HG02571 (cell line): Measurements from ENCODE around the gene BIN1.

ENCODE experiments used
- ATAC-seq: cut with Tn5 transposase; IDR thresholded peaks from one replicate; pipeline ENCODE4 v1.9.1; 2021; ENCODE audit warnings: mild to moderate bottlenecking, moderate library complexity; ENCODE audit not compliant: unreplicated experiment

Gene BIN1

DNA sequence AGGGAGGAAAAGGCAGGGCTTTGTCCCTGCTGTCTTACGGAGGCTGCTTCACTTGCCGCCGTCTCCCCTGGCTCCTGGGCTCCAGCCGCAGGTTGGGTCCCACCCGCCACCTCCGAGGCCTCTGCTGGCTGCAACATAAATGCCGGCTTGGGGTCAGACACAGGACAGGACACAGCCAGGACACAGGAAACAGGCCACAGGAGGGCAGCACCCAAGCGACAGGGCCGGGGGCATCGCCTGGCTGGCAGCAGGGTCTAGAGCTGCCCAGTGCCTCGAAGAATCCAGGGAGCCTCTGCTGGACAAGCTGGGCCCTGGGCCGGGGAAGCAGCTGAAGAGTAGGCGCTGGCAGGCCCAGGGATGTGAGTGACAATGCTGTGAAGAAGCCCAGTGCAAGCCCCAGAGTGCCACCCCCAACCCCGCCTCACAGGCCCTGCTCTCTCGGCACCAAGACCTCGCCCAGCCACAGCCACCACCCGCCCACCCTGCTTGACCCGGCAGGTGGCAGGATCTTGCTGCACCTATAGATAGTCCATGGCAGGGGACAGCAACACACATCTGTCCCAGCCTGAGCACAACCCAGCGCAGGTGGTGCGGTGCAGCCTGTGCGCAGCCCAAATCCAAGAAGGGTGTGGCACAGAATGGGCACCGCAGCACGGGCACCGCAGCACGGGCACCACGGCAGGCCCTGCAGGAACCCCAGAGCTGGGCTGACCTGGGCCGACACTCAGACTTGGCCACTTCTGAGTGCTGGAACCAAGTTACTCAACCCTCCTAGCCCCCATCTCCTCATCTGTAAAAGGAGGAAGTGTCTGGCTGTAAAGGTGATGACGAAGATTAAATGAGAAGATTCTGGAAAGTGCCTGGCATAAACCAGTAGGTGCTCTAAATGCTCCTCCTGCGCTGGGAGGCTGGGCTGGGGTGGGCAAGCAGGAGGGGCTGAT, 55.6 kb downstream of the BIN1 start:
- ATAC-seq, result no peak

GRCh38 chr2:127050803-127051115, 56.2 kb downstream of the BIN1 start:
- ATAC-seq, result no peak

GRCh38 chr2:127049927-127050802, 56.8 kb downstream of the BIN1 start:
- ATAC-seq, result no peak

DNA sequence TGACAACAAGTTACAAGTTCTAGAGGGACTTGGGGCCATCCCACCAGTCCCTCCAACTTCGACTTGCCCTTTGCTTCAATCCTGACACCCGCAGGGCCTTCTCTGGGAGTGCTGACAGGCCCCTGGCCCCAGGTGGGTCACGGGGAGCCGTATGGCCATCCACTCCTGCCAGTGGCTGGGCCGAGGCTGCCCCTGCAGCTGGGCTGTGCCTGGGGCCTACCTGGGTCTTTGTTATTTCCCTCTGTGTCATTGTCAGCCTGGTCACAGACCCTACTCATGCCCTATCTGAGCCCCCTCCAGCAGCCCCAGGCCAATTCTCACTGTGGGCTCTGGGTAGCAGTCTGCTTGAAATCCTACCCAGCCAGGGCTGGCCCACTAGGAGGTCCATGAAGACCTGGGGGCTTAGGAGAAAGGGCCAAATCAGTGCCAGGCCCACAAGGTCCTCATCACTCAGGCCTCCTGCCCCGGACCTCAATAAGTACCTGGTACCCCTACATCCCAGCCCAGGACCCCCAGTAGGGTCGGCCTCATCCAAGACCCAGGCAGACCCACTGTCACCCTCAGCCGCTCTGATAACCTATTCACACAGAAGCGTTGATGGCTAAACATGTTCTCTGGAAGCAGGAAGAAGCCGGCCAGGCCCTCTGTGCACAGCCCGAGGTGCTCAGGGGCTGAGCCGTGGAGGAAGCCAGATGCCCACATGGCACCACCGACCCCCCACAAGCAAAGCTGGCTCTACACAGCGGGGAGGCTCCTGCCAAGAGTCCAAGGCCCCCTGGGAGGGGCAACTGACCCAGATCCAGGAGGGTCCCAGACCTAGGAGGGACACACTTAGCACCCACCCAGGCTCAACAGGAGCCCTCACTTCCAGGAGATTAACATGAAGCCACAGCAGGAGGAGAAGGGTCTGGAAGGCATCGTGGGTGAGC, 57.7 kb downstream of the BIN1 start:
- ATAC-seq, result no peak

DNA sequence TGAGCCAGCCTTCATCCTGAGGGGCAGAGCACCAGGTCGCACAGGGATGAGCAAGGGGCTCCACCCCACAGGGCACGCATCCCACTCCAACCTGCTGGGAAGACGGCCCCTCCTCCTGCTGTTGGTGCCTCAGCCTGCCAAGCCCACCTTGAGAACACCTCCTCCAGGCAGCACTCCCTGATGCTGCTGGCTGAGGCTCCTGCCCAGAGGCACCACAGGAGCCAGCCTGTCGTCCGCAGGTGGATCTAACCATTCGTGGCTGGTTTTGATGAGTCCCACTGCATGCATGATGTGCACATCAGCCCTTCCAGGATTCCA, 58.4 kb downstream of the BIN1 start:
- ATAC-seq, result no peak

DNA sequence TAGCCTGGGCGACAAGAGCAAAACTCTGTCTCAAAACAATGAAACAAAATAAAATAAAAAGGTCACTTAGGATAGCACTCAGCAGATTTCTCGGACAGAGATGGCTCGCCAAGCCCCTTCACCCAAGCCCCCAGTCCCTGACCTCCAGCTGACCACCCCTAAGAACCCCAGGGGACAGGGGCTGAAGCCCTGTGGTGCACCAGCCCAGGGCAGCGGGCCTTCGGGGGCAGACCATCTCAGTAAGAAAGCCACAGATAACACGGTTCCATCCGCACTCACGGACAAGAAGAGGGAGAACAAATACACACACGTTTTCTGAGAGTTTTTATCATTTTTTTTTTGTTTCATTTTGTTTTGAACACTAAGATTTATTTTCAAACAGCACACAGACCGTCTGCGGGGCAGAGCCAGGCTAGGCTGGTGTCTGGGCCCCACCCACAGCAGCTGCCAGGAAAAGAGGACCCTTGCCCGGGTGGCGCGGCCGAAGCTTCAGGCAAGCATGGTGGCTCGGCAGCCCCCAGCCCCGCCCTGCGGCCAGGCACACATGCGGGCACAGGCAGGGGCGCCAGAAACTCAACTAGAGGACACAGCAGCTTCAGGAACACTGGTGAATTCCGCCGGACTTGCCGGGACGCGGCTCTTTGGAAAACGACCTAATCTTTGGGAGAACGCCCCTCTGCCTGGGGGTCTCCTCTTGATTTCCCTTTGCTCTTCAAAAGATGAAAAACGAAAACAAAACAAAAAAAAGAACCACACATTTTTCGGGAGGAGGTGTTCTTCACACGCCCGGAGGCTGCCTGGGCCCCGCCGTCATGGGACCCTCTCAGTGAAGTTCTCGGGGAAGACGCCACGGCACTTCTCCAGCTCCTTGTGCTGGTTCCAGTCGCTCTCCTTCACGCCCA, 59.0 kb downstream of the BIN1 start:
- no peak for ATAC-seq

DNA sequence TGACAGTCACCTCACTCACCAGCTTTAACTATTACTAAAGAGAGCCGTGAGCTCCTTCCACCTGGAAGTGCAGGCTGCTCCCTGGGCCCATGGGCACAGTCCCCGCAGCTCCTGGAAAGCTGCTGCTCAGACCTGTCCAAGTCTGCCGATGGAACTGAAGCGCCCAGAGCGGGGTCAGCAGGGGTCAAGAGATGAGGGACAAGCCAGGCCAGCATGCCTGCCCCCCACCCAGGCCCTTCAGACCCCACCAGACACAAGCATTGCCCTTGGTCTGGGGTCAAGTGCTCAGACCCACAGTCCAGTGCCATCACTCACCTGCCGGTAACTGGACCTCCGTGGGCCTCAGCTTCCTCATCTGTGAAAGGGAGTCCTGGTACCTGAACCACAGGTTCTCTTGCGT, 59.9 kb downstream of the BIN1 start:
- no peak for ATAC-seq

DNA sequence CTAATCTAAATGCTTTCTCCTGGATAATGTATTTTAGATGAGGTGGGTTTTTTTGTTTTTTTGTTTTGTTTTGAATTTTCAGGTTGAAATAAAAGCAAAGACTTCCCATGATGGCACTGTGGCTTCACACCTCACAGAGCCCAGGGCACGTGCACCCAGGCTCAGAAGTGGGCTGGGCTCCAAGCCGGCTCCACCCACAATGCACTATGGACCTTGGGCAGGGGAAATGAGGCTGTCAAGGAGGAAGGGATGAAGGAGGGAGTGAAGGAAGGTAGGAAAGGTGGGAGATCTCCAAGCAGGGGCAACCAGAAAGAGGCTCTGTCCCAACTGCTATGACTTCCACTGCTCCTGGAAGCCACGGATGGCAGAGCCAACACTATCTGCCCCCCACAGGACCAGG, 60.4 kb downstream of the BIN1 start:
- no peak for ATAC-seq

- no peak for ATAC-seq
These were observed 61.0 kb downstream of the BIN1 start for GRCh38 chr2:127045792-127046501.

DNA sequence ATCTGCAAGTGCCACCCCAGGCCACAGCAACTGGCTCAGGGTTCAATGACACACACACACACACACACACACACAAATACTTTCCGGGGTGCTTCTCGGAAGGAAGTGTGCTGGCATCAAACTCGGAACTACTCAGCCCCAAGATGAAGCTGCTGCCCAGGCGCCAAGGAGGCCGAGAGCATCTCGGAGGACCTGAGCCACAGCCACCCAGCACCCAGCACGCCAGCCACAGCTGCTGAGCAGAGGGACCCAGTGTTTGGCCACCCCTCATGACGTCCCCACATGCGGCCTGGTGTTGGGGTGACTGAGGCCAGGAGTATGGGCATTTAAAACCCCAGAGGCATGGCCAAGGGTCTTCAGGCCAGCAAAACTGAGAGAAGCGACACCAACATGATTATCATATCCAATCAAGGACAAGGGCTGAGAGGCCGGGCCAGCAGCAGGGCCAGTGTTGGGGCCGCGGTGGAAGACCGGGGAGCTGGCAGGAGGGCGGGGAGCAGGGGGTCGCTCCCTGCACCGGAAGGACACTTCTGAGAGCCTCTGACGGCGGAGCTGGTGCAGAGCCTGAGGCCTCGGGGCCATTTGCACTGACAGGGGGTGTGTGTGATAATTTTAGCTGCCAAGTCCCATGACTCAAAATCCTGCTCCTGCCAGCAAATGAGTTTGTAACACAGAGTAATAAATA, 61.8 kb downstream of the BIN1 start:
- ATAC-seq, result no peak

DNA sequence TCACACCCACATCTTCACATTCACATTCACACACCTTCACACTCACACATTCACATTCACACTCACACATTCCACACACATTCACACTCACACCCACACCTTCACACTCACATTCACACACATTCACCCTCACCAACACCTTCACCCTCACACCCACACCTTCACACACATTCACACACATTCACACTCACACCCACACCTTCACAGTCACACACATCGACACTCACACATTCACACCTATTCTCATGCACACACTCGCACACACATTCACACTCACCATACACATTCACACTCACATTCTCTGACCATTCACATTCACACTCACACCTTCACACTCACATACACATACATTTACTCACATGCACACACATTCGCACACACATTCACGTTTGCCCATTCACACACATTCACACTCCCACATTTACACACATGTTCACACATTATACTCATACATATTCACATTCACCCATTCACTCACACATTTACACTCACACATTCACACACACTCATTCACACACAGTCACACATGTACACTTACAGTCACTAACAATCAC, 62.7 kb downstream of the BIN1 start:
- no peak for ATAC-seq

DNA sequence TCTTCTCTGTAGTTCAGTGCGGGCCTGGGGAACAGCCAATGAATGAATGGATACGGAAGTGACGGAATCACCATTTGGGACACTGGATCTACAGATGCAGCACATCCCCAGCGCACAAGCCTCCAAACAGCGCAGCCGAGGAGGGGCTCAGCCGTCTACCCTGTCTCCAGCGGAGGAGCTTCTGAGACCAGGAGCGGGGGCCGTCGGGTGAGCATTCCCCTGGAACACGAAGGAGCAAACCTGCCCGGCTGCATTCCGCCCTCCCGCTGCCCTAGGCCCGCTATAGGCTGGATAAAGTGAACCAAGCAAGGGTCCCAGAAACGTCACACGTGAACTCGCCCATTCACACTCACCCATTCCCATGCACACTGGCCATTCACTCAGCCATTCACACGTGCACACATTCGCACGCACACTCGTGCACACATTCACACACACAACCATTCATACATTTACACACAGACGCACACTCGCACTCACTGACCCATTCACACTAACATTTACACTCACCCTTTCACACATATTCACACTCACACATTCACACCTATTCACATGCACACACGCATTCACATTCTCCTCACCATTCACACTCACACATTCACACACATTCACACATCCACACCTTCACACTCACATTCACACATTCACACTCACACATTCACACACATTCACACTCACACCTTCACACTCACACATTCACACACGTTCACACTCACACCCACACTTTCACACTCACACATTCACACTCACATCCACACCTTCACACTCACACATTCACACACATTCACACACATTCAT, 63.4 kb downstream of the BIN1 start:
- no peak for ATAC-seq

DNA sequence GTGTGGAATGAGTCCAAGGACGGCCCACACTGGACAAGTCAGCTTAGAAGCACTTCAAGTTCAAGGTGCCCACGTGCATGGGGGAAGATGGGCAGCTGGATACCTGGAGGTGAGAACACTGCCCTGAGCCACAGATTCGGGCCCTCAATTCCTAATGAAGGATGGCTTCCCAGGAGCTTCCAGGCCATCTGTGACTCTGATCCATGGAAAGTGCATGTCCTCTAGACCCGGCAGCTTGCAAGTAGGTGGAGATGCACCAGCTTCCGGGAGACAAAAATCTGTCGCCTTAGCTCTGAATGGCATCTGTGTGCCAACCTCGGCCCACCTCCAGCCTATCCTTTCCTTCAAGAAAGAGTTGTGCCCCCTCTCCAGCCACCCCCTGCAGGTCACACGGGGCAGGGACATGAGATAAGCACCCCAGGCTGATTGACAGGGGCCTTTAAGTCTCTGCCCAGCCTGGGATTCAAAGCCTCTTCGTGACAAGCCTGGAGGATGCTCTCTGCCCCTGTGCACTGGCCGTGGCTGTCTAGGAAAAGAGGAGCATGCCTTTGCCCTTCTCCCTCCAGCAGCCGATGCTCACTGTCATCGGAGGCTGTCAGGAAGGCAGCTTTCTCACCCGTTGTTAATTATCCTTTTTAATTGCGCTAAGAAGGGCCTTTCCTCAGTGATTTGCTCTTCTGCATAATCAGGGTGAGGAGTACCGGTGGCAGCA, 65.5 kb downstream of the BIN1 start:
- ATAC-seq, result no peak

GRCh38 chr2:127040169-127040568, 66.8 kb downstream of the BIN1 start:
- ATAC-seq, result no peak

- ATAC-seq, result peak; percentile 62
These were observed 67.4 kb downstream of the BIN1 start for GRCh38 chr2:127039387-127040031.

- no peak for ATAC-seq
These were observed 69.5 kb downstream of the BIN1 start for GRCh38 chr2:127037476-127037875.
